ENCODE measurements around the gene CAPZA3. TPM values are rescaled to one million over a fixed set of nuclear protein-coding genes. Genes with fewer than 3 reads are reported as not detected.
A peak's percentile ranks its signal among the peaks of the same experiment; 100 is the strongest.
"Not testable (repeated sequence)": the region's sequence is repeated elsewhere in the genome, so short reads cannot be mapped to it uniquely, and the experiment has no call there.

Gene CAPZA3
- polyA plus RNA-seq, 10 donors, result not detected

GRCh38 chr12:18753481-18754123 lies 15.7 kb downstream of the CAPZA3 start:
- peak in 1 of 3 donors; percentile 3 for DNase-seq

DNA sequence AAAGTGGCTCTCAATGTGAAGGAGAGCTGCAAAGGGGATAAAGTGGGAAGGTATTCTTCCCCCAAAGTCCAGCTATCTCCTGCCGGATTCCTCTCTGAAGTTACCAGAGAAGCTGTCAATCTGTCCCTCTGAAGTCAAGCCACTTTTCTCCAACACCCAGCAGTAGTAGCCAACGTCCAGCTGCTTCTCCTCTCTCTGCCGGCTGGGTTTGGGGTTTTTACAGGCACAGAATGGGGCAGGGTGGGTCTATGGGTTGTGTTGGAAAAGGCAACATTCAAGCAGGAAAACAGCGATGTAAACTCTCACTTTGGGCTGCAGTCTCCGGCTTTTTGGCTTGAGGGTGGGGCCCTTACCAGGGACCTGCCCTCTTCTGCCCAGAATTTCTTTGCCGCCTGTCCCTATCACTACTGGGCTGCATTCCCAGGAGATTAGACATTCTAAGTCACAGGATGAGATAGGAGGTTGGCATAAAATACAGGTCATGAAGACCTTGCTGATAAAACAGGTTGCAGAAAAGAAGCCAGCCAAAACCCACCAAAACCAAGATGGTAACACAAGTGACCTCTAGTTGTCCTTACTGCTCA lies 16.3 kb downstream of the CAPZA3 start:
- no peak for DNase-seq

- DNase-seq, result no peak
These were observed 17.4 kb downstream of the CAPZA3 start for GRCh38 chr12:18755341-18755740.

DNA sequence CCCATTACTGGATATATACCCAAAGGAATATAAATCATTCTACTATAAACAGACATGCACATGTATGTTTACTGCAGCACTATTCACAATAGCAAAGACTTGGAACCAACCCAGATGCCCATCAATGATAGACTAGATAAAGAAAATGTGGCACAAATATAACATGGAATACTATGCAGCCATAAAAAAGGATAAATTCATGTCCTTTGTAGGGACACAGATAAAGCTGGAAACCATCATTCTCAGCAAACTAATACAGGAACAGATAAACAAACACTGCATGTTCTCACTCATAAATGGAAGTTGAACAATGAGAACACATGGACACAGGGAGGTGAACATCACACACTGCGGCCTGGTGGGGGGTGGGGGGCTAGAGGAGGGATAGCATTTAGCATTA lies 28.6 kb downstream of the CAPZA3 start:
- not testable (repeated sequence) for DNase-seq

GRCh38 chr12:18782827-18783226 lies 44.9 kb downstream of the CAPZA3 start:
- DNase-seq, result no peak

DNA sequence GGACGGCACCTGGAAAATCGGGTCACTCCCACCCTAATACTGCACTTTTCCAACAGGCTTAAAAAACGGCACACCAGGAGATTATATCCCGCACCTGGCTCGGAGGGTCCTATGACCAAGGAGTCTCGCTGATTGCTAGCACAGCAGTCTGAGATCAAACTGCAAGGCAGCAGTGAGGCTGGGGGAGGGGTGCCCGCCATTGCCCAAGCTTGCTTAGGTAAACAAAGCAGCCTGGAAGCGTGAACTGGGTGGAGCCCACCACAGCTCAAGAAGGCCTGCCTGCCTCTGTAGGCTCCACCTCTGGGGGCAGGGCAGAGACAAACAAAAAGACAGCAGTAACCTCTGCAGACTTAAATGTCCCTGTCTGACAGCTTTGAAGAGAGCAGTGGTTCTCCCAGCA lies 47.5 kb downstream of the CAPZA3 start:
- DNase-seq, result not testable (repeated sequence)

Other genes starting within 250 kb of the CAPZA3 start
- under 1 TPM in 2 of 10 donors, not detected in 8; 0.18 to 0.65 TPM for gene PLCZ1, start 107 bp upstream of the CAPZA3 start, polyA plus RNA-seq (ENCODE audit: insufficient read length in 10 of 10)

Measured in muscle of back (tissue), 11 donors.